Activated T-helper 9 cell treated with anti-CD3 and anti-CD28 coated beads, Interleukin-2, amount 50 U/mL, for 16 hours (primary cell): ENCODE data around the gene FRMD4B.

Experiments used
- DNase-seq: peaks from one replicate; pipeline ENCODE4 v3.0.0-alpha.2; 2020; ENCODE audit warnings: low read depth

Gene FRMD4B

DNA sequence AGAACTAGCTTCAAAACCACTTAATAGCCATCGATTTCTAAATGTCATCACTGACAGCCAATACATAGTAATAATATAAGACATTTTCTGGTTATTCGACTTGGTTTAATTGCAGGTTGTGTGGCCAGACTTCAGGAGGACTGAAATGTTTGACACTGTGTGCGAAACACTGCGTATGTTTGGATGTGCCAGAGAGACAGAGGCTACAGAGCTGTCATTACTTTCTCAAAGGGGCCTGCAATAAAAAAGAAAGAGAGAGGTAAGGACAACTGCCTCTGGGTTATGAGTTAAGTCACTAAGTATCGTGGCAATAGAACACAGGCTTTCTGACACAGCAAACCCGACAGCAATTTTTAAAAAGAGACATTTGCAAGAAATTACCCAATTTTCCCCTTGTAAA is 264.4 kb downstream of the FRMD4B start:
- DNase-seq = no peak

DNA sequence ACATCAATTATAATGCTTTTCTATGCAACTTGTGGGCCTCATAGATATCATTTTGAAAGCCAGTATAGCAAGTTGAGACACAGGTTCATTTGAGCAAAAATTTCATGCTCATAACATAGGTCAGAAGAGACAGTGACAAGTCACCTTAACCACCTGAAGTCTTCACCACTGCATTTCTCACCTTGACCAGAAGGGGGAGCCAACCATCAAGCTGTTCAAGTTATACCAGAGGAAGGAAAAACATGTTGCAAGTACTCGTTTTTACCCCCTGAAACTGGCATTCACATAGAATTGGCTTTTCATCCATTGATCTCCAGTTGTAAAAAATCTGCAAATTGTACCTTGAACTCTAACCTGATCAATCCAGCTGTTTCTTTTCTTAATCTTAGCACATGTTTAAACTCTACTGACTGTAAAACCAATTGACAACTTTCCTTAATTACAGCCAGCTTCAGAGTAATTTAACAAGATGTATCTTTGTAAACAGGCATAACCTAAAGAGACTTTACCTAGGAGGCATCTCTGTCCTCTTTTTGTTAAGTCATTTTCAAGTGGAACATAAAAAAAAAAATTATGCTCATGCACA is 264.9 kb downstream of the FRMD4B start:
- peak; percentile 65 for DNase-seq
